NCI-H2196 treated with DMSO at 0.1 percent for 48 hours (cell line): ENCODE data around the gene METAP2.
A peak's percentile ranks its signal among the peaks of the same experiment; 100 is the strongest.

ENCODE experiments used
- DNase-seq: peaks from one replicate; lab custom pipeline; 2025; ENCODE audit not compliant: unreplicated experiment; lab: John Stamatoyannopoulos, UW

Gene METAP2

DNA sequence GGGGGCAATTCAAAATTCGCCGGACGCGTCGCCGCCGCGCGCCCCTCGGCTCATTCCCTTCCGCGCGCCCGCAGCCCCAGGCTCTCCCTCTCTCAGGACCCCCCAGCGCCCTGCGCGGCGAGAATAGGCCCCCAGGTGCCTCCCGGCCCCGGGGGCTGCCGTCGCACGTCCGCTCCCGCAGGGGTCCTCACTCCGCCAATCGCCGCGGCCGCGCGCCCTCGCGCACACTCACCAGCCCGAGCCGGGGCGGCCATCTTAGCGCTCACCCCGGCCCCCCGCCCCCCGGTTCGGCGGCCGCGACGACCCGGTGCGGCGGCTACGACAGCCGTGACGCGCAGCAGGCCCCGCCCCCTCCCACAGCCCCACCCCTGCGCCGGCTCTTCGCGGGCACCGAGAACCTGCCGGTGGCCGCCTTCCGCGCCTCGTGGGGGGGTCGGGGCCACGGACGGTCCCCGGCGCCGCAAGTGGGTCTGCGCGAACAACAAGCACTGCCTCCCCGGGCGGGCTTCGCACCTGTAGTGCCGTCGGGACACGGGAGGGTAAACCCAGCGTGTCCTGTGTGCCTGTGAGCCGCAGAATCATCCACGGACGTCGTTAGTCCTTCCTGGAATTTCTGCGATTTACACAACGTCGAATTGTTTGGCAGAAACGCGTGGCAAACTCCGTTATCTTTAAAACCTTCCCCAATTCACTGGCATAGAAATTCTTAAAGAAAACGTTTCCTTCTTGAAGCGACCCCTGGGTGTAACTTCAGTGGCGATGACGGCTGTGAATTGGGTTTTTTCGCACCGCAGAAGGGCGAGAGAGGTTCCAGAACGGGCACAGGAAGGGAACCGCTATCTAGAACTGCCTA lies 74.8 kb downstream of the METAP2 start:
- peak; percentile 16 for DNase-seq

DNA sequence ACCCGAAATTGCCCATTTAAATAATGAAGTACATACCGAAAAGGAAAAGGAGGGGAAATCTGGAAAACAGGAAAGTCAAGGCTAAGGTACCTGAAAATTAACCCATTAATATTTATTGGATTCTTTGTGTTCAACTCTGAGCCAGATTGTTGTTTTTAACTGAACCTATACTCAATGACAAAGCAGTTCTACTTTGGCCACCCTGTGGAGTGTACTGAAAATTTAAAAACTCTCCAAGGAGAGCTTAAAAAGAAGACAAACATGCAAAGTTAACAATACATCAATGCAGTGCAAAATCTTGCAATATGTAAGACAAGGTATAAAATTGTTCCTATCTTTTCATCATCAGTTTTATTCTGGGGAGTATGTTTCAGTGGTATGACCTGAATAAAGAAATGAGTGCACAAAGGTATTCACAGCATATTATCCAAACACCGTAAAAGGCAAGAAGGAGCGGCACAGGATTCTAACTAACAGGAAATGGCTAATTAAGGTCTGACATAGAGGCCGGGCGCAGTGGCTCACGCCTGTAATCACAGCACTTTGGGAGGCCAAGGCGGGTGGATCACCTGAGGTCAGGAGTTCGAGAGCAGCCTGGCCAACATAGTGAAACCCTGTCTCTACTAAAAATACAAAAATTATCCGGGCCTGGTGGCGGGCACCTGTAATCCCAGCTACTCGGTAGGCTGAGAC lies 75.6 kb downstream of the METAP2 start:
- DNase-seq: no peak

DNA sequence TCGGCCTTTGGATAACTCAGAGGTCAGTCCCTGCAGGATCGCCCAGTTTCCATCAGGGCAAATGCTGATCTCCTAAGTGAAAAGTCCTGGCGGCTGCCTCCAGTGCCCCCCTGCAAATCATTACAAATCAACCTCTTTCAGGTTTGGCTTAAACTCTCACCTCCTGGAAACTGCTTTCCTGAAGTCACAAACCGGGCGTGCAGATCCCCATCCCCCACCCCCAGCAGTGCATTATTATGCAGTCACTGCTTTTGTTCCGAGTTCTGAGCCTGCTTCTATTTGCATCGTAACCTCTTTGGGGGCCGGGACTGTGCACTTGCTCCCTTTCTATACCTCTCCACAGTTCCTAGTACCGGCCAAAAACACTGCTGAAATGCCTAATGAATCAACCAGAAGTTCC lies 77.4 kb downstream of the METAP2 start, which contains the start of gene USP44:
Gene USP44 (minus strand): TSS at position 172 of the 400 bp plus-strand sequence. CDS start 17,220 bp downstream, outside the sequence.
- no peak for DNase-seq

DNA sequence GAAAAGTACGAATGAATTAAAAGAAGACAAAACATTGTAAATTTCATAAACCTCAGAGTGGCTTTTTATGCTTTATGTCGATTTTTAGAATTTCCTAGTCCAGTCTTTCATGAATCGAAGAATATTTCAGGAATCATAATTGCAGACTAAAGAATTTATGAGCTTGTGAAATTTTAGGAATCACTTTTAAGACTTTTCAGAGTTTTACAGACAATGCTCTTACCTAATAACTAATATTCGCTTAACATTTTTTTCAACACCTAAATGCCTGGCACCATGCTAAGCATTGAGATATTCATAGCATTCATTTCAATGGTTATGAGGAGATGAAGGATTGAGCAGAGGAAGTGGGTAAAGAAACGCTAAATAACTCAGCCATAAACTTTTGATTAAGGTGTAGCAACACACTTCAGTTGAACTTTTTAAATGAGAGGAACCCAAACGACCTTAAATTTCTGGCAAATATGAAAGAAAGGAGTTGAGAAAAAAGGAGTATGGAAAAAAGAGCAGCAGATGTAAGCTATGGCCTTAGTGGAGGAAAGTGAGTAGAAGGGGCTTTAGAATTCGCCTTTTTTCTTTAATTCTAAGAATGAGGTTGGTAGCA lies 78.1 kb downstream of the METAP2 start:
- DNase-seq: no peak

DNA sequence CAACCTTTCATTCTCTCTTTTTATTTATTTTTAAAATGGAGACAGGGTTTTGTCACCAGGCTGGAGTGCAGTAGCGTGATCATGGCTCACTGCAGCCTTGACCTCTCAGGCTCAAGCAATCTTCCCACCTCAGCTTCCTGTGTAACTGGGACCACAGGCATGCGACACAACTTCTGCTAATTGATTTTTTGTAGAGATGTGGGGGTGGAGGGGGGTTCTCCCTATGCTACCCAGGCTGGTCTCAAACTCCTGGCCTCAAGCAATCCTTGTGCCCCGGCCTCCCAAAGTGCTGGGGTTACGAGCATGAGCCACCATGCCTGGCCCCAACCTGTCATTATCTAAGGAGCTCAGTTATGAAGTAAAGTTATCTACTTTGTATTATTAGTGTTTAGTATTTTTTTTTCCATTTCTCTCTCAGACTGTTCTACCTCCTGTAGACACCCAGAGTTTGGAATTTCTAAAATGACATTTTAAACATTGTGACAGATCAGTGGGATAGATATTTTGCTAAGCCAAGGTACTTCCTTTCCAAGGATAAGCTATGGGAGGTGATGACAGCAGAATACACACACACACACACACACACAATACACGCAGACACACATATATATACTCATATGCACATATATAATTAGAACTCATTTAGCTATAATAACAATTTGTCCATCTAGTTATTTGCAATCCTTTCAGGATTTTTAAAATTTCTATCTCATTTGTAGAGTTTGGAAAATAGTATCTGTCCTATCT lies 79.4 kb downstream of the METAP2 start:
- no peak for DNase-seq

DNA sequence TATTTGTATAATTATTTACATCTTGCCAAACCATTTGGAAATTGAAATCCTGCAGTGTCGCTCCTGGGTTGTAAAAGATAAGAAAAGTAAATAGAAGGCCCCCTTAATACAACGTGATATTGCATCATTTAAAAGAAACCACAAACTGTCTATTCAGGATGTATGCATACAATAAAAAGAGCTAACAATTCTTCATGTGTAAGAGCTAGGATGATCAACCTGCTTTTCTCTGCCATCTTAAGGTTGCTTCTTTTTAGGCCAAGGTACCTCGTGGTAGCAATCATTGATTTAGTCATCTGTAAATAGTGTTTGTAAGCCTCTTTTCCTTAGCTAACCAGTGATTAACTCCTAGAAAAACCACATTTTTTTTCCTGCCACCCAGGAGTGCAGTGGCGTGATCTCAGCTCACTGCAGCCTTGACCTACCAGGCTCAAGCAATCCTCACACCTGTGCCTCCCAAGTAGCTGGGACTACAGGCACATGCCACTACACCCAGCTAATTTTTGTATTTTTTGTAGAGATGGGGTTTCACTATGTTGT lies 80.7 kb downstream of the METAP2 start:
- DNase-seq: no peak

DNA sequence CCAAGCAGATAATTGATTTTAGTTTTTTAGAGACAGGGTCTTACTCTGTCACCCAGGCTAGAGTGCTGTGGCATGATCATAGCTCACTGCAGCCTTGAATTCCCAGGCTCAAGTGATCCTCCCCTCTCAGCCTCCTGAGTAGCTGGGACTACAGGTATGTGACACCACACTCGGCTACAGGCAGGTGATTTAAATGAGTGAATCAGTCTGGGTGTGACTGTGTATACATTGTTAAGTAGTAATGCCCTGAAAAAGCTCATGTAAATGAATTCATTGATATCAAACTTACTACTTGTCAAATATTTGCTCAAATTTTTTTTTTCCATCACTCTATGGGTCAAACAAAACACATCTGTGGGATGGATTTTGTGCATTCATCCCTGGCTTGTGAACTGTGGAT lies 83.7 kb downstream of the METAP2 start:
- DNase-seq: no peak
